HepG2 (cell line): ENCODE data around the gene ANAPC10. TPM values are rescaled to one million over a fixed set of nuclear protein-coding genes. Genes with fewer than 3 reads are reported as not detected.

Source experiments
- ATAC-seq: fragments of 200-7000 bp; cut with Tn5 transposase; 3 replicates; pipeline ENCODE4 v1.9.1; 2020; ENCODE audit warnings: mild to moderate bottlenecking, moderate library complexity
- BruUV-seq: library from RNA; stranded (reverse); fragments of 400-500 nt; replicated peaks from 2 replicates; lab custom pipeline; 2021; lab: Mats Ljungman, UMichigan
- CTCF ChIA-PET: fragments of 300-600 bp; formaldehyde crosslinking; extraction: SDS; loops from one replicate; lab custom pipeline; 2021; ENCODE audit warnings: low total read pairs, inconsistent platforms, low intra/inter-chr PET ratio; lab: Yijun Ruan, JAX
- POLR2A ChIA-PET: fragments of 350-600 bp; sonication (Branson Sonifier 250); formaldehyde crosslinking; loops from one replicate; lab custom pipeline; 2020; ENCODE audit warnings: antibody characterized with exemption, inconsistent platforms; lab: Yijun Ruan, JAX
- DNase-seq: peaks from one replicate; pipeline ENCODE4 v3.0.0-alpha.2; 2015; ENCODE audit warnings: low spot score
- FAIRE-seq: peaks from 3 replicates; lab custom pipeline; 2011; peaks lifted over from hg19 to GRCh38; lab: Jason Lieb, UNC
- H2AFZ ChIP-seq: one replicate; pipeline ENCODE4 v1.6.1; 2011; ENCODE audit warnings: low read length, inconsistent platforms
- H3K27ac ChIP-seq: fragments of 300-600 bp; 3 replicates; pipeline ENCODE4 v1.8.0; 2011; ENCODE audit warnings: mixed run types, mild to moderate bottlenecking, mixed read lengths, low read length, inconsistent platforms; ENCODE audit not compliant: insufficient read depth; ENCODE audit errors: extremely low read length
- H3K27me3 ChIP-seq, 2 experiments: fragments of 200-600 bp in 1 of 2; 2 replicates in 1 of 2; 3 replicates in 1 of 2; pipeline versions ENCODE4 v1.6.0 to v1.8.0; 2011; ENCODE audit warnings: low read length in 2 of 2, mild to moderate bottlenecking in 2 of 2, moderate library complexity in 2 of 2, inconsistent platforms in 1 of 2; ENCODE audit not compliant: insufficient read depth in 2 of 2, control insufficient read depth in 1 of 2
- H3K36me3 ChIP-seq, 2 experiments: fragments of 200-600 bp in 1 of 2; replicated peaks in 1 of 2; 2 replicates in 1 of 2; 3 replicates in 1 of 2; pipeline versions ENCODE4 v1.5.1 to v1.8.0; 2011; ENCODE audit warnings: low read length in 2 of 2, inconsistent platforms in 1 of 2; ENCODE audit not compliant: insufficient read depth in 2 of 2, control insufficient read depth in 1 of 2
- H3K4me1 ChIP-seq: 2 replicates; pipeline ENCODE4 v1.5.1; 2012; ENCODE audit warnings: low read length, inconsistent platforms; ENCODE audit not compliant: insufficient read depth
- H3K4me2 ChIP-seq: 2 replicates; pipeline ENCODE4 v1.6.0; 2011; ENCODE audit warnings: low read depth, low read length, inconsistent platforms
- H3K4me3 ChIP-seq, 3 experiments: fragments of 200-600 bp in 1 of 3; sonication (generic), shearing (Covaris generic) in 1 of 3; replicated peaks in 1 of 3; 2 replicates each; pipeline ENCODE4 v1.5.1; 2011 to 2016; ENCODE audit warnings: low read length in 3 of 3, inconsistent platforms in 2 of 3, low read depth in 2 of 3, mild to moderate bottlenecking in 2 of 3, control low read depth in 1 of 3, mixed read lengths in 1 of 3; ENCODE audit not compliant: insufficient read depth in 1 of 3
- H3K79me2 ChIP-seq: one replicate; pipeline ENCODE4 v1.6.1; 2011; ENCODE audit warnings: low read length, inconsistent platforms; ENCODE audit not compliant: insufficient read depth
- H3K9ac ChIP-seq: 2 replicates; pipeline ENCODE4 v1.6.0; 2011; ENCODE audit warnings: mild to moderate bottlenecking, low read depth, low read length, inconsistent platforms; ENCODE audit not compliant: insufficient read depth
- H3K9me3 ChIP-seq: 2 replicates; pipeline ENCODE4 v1.5.1; 2012; ENCODE audit warnings: mild to moderate bottlenecking, low read length
- H4K20me1 ChIP-seq: 2 replicates; pipeline ENCODE4 v1.6.0; 2011; ENCODE audit warnings: inconsistent platforms, mild to moderate bottlenecking, low read length, moderate library complexity; ENCODE audit not compliant: insufficient read depth
- ATM ChIP-seq: fragments of 450-650 bp; IDR thresholded peaks from 2 replicates; pipeline ENCODE4 v1.7.1; 2017; ENCODE audit warnings: mild to moderate bottlenecking, borderline replicate concordance
- HOXA9 ChIP-seq: sonication (generic); formaldehyde crosslinking; IDR thresholded peaks from 2 replicates; pipeline ENCODE4 v1.8.1; 2022; ENCODE audit warnings: missing genetic modification reagents, mild to moderate bottlenecking, moderate library complexity, borderline replicate concordance
- IKZF1 ChIP-seq: fragments of 450-650 bp; IDR thresholded peaks from 2 replicates; pipeline ENCODE4 v1.7.1; 2016
- IKZF4 ChIP-seq: sonication (generic); formaldehyde crosslinking; IDR thresholded peaks from 2 replicates; pipeline ENCODE4 v1.5.1; 2020; ENCODE audit warnings: borderline replicate concordance, mild to moderate bottlenecking, low read depth, missing genetic modification reagents; ENCODE audit errors: not compliant biosample characterization
- JARID2 ChIP-seq: sonication (generic); formaldehyde crosslinking; IDR thresholded peaks from 2 replicates; pipeline ENCODE4 v1.8.1; 2023; ENCODE audit warnings: missing genetic modification reagents, inconsistent platforms; ENCODE audit not compliant: insufficient replicate concordance
- RBFOX2 ChIP-seq: fragments of 200-400 bp; formaldehyde crosslinking; IDR thresholded peaks from 2 replicates; pipeline ENCODE4 v1.6.1; 2017; ENCODE audit warnings: low read depth, mild to moderate bottlenecking, low read length
- SALL1 ChIP-seq: sonication (generic); formaldehyde crosslinking; IDR thresholded peaks from 2 replicates; pipeline ENCODE4 v1.8.0; 2022; ENCODE audit warnings: mild to moderate bottlenecking, missing genetic modification reagents
- SMAD3 ChIP-seq: sonication (generic); formaldehyde crosslinking; IDR thresholded peaks from 2 replicates; pipeline ENCODE4 v1.4.0; 2020; ENCODE audit warnings: missing genetic modification reagents
- U2AF1 ChIP-seq: fragments of 200-400 bp; formaldehyde crosslinking; optimal IDR thresholded peaks from 2 replicates; pipeline ENCODE3; 2017; ENCODE audit warnings: mild to moderate bottlenecking, low read depth, low read length
- ZBTB25 ChIP-seq: IDR thresholded peaks from 2 replicates; pipeline ENCODE4 v1.6.1; 2018; ENCODE audit warnings: missing genetic modification reagents
- ZBTB38 ChIP-seq: sonication (generic); formaldehyde crosslinking; IDR thresholded peaks from 2 replicates; pipeline ENCODE4 v1.5.1; 2020; ENCODE audit warnings: mild to moderate bottlenecking, missing genetic modification reagents
- ZNF276 ChIP-seq: sonication (generic); formaldehyde crosslinking; IDR thresholded peaks from 2 replicates; pipeline ENCODE4 v1.4.0; 2020; ENCODE audit warnings: mild to moderate bottlenecking, low read depth, missing genetic modification reagents
- ZNF546 ChIP-seq: sonication (generic); formaldehyde crosslinking; conservative IDR thresholded peaks from 2 replicates; pipeline ENCODE4 v1.8.1; 2023; ENCODE audit warnings: mild to moderate bottlenecking, missing genetic modification reagents
- ZNF563 ChIP-seq: sonication (generic); formaldehyde crosslinking; IDR thresholded peaks from 2 replicates; pipeline ENCODE4 v1.8.0; 2022; ENCODE audit warnings: mild to moderate bottlenecking, moderate library complexity, missing genetic modification reagents
- ZNF687 ChIP-seq: sonication (generic); formaldehyde crosslinking; IDR thresholded peaks from 2 replicates; pipeline ENCODE4 v1.5.1; 2020; ENCODE audit warnings: mild to moderate bottlenecking, missing genetic modification reagents, moderate library complexity
- ZNF724P ChIP-seq: sonication (generic); formaldehyde crosslinking; IDR thresholded peaks from 2 replicates; pipeline ENCODE4 v1.8.0; 2022; ENCODE audit warnings: missing genetic modification reagents, borderline replicate concordance
- ZSCAN31 ChIP-seq: sonication (generic); formaldehyde crosslinking; IDR thresholded peaks from 2 replicates; pipeline ENCODE4 v1.5.0; 2020; ENCODE audit warnings: low read depth, mild to moderate bottlenecking, missing genetic modification reagents
- WGBS: methylation state at CpG from one replicate; pipeline ENCODE4 v1.1.6; 2017; ENCODE audit warnings: low lambda C conversion rate; 5-methylcytosine and 5-hydroxymethylcytosine counted together
- in situ Hi-C: cut with HindIII; loops from 2 replicates; pipeline ENCODE4 v1.10.0; 2017; ENCODE audit warnings: low pct_unique_long_range_greater_than_20kb; ENCODE audit not compliant: extremely low pct_ligation_motif_present
- intact Hi-C: fragments of 100-400 bp; cut with micrococcal nuclease; formaldehyde crosslinking; loops from one replicate; pipeline ENCODE4 v1.10.0; 2022; ENCODE audit not compliant: unreplicated experiment
- polyA plus RNA-seq, 8 experiments: library from polyadenylated mRNA; depleted of rRNA in 3 of 8; stranded (reverse) in 7 of 8; unstranded in 1 of 8; fragments of >200 nt; fragmentation: Illumina TruSeq in 4 of 8; extraction: Trizol in 4 of 8; gene quantifications; 2 replicates each; pipeline versions ENCODE4 v1.2.1 to v1.2.3, GENCODE V29; 2011 to 2016; ENCODE audit warnings: low read depth in 4 of 8, missing spikeins in 1 of 8, mixed read lengths in 1 of 8; ENCODE audit not compliant: insufficient read depth in 1 of 8
- total RNA-seq, 5 experiments: library from RNA; depleted of rRNA; stranded (reverse); fragments of >200 nt; fragmentation: Illumina TruSeq; extraction: Trizol; gene quantifications; 2 replicates each; pipeline ENCODE4 v1.2.3, GENCODE V29; 2016; ENCODE audit warnings: low read depth in 1 of 5

ANAPC10 gene
- total and polyA plus RNA-seq, 2 of the 13 experiments (the other 11 are each of a cell fraction or from before 2014, with no cell fraction given), result 21.9 to 32.7 TPM

GRCh38 chr4:145108128-145108527, 10.1 kb upstream of the ANAPC10 start (continued):
- no peak for TF ChIP-seq ZNF276 (CRISPR knock-in tag)
- TF ChIP-seq, all 625 proteins: peak for 0

GRCh38 chr4:145107126-145107525, 9.1 kb upstream of the ANAPC10 start:
- H3K4me2 ChIP-seq, result no peak overlapping the region
- H2AFZ ChIP-seq, result no peak overlapping the region
- in situ Hi-C loops (loop anchor here (25.0 kb wide), 1 partner anchor 1595 kb away; the partner anchor contains the start of gene SMARCA5), intact Hi-C loops (no loop called here)
- BruUV-seq, result no TSS peak
- ATAC-seq, result no peak
- FAIRE-seq, result no peak
- peaks cover 22% of the 10 kb centered on the region for H3K79me2 ChIP-seq
- POLR2A ChIA-PET, result interaction anchor here (0.7 kb wide), 1 partner anchor 9 kb away, joined by 3 read pairs; the partner anchor contains the start of genes ABCE1 and ANAPC10
- H3K36me3 ChIP-seq, result peaks cover 7 to 65% of the 10 kb centered on the region in 2 experiments
- H3K9ac ChIP-seq, result no peak overlapping the region
- 93% methylated on average over 2 of the region's 2 CpGs for WGBS
- H3K4me1 ChIP-seq, result peaks cover 26% of the 10 kb centered on the region
- peaks cover 10% of the 10 kb centered on the region; the same call in 1 of the 2 replicates for H4K20me1 ChIP-seq
- CTCF ChIA-PET, result no interaction called here
- no peak for DNase-seq
- H3K4me3 ChIP-seq, result no peak overlapping the region
- H3K9me3 ChIP-seq, result no peaks in the 10 kb centered on the region
- no peaks in the 10 kb centered on the region for H3K27me3 ChIP-seq
- H3K27ac ChIP-seq, result no peak overlapping the region
- TF ChIP-seq SMAD3 (CRISPR knock-in tag), result no peak
- TF ChIP-seq ZBTB38 (CRISPR knock-in tag), result no peak
- TF ChIP-seq ZNF546 (CRISPR knock-in tag), result no peak
- no peak for TF ChIP-seq HOXA9
- TF ChIP-seq U2AF1, result no peak
- TF ChIP-seq ZNF724P (CRISPR knock-in tag), result no peak
- TF ChIP-seq JARID2 (CRISPR knock-in tag), result no peak
- no peak for TF ChIP-seq ZBTB25
- TF ChIP-seq IKZF1, result no peak
- TF ChIP-seq IKZF4 (CRISPR knock-in tag), result no peak
- TF ChIP-seq ATM, result no peak
- no peak for TF ChIP-seq ZNF563 (CRISPR knock-in tag)
- TF ChIP-seq ZNF687 (CRISPR knock-in tag), result no peak
- no peak for TF ChIP-seq ZSCAN31
- no peak for TF ChIP-seq RBFOX2
- no peak for TF ChIP-seq SALL1
